ENCODE results near the gene MTURN.

DNA sequence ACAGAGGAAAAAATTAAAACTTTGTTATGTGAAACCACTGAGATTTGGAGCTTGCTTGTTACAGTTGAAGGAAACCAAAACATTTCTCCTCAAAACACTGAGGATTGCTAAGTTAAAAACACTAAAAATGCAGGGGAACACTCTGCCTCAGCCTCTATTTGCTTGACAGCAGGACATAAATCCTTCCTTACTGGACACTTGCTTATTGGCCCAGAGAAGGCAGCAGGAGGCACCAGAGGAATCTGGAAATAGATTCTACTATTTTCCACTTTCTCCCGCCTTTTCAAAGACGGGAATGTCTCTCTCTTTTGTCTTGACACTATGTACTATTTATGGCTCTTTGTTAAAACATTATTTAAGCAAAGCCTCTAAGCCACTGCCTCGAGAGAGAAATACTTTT is 67.9 kb downstream of the MTURN start:
- no peak for TF ChIP-seq MAX (IDR thresholded peaks at IDR 0.05)
- no peak for TF ChIP-seq REST (IDR thresholded peaks at IDR 0.05; ENCODE audit: low read depth)
- no peak for TF ChIP-seq ZBTB7A (IDR thresholded peaks at IDR 0.05; ENCODE audit: low read depth)
- TF ChIP-seq TAF1 (IDR thresholded peaks at IDR 0.05; ENCODE audit: low read depth), result no peak

Data from Ishikawa (cell line).